K562 (cell line): ENCODE measurements around the gene TIMP3. TPM values are rescaled to one million over a fixed set of nuclear protein-coding genes. Genes with fewer than 3 reads are reported as not detected.

Experiments
- ATAC-seq: fragments of 200-7000 bp; cut with Tn5 transposase; 3 replicates; pipeline ENCODE4 v1.9.1; 2020; ENCODE audit warnings: moderate library complexity
- BruUV-seq: library from RNA; stranded (reverse); fragments of 400-500 nt; replicated peaks from 2 replicates; lab custom pipeline; 2021; lab: Mats Ljungman, UMichigan
- CTCF ChIA-PET: fragments of 300-600 bp; formaldehyde crosslinking; extraction: SDS; loops from one replicate; lab custom pipeline; 2021; ENCODE audit warnings: low intra/inter-chr PET ratio; lab: Yijun Ruan, JAX
- POLR2A ChIA-PET: fragments of 300-600, 350-650 bp; sonication (Branson Sonifier 250); formaldehyde crosslinking; extraction: SDS; loops from one replicate; lab custom pipeline; 2021; ENCODE audit warnings: antibody characterized with exemption, inconsistent platforms; lab: Yijun Ruan, JAX
- DNase-seq, 4 experiments: peaks; one replicate each; pipeline versions ENCODE4 v3.0.0 to v3.0.0-alpha.2; 2011 to 2018; ENCODE audit warnings: low spot score in 3 of 4, mixed read lengths in 3 of 4; ENCODE audit errors: extremely low read depth in 1 of 4
- FAIRE-seq: peaks from 2 replicates; lab custom pipeline; 2011; peaks lifted over from hg19 to GRCh38; lab: Jason Lieb, UNC
- H2AFZ ChIP-seq: 2 replicates; pipeline ENCODE4 v1.6.0; 2011; ENCODE audit warnings: low read depth, low read length, control low read depth, inconsistent platforms
- H3K27ac ChIP-seq: fragments of 200-600 bp; 3 replicates; pipeline ENCODE4 v1.8.0; 2011; ENCODE audit warnings: low read depth, mild to moderate bottlenecking, control low read depth, inconsistent platforms, low read length, moderate library complexity, mixed read lengths; ENCODE audit errors: extremely low read depth
- H3K27me3 ChIP-seq, 2 experiments: fragments of 300-600 bp in 1 of 2; 2 replicates in 1 of 2; 3 replicates in 1 of 2; pipeline versions ENCODE4 v1.6.0 to v1.8.0; 2011; ENCODE audit warnings: inconsistent platforms in 2 of 2, low read length in 2 of 2, mild to moderate bottlenecking in 1 of 2, mixed read lengths in 1 of 2, moderate library complexity in 1 of 2; ENCODE audit not compliant: control insufficient read depth in 2 of 2, insufficient read depth in 2 of 2
- H3K36me3 ChIP-seq: fragments of 300-600 bp; 3 replicates; pipeline ENCODE4 v1.8.0; 2011; ENCODE audit warnings: mild to moderate bottlenecking, low read length, inconsistent platforms; ENCODE audit not compliant: control insufficient read depth, insufficient read depth
- H3K4me1 ChIP-seq, 2 experiments: fragments of 200-600 bp in 1 of 2; replicated peaks in 1 of 2; 2 replicates in 1 of 2; 3 replicates in 1 of 2; pipeline versions ENCODE4 v1.5.1 to v1.8.0; 2011; ENCODE audit warnings: inconsistent platforms in 2 of 2, low read length in 2 of 2, mild to moderate bottlenecking in 1 of 2, mixed read lengths in 1 of 2, moderate library complexity in 1 of 2; ENCODE audit not compliant: control insufficient read depth in 2 of 2, insufficient read depth in 2 of 2
- H3K4me2 ChIP-seq: 2 replicates; pipeline ENCODE4 v1.6.1; 2011; ENCODE audit warnings: low read length, control low read depth, inconsistent platforms, mixed read lengths; ENCODE audit not compliant: insufficient read depth
- H3K4me3 ChIP-seq: fragments of 200-600 bp; sonication (generic), shearing (Covaris generic); 2 replicates; pipeline ENCODE4 v1.5.1; 2016; ENCODE audit warnings: control low read depth, inconsistent platforms
- H3K79me2 ChIP-seq: fragments of 200-600 bp; 3 replicates; pipeline ENCODE4 v1.8.0; 2011; ENCODE audit warnings: low read length, inconsistent platforms; ENCODE audit not compliant: control insufficient read depth, insufficient read depth
- H3K9ac ChIP-seq, 2 experiments: 2 replicates each; pipeline versions ENCODE4 v1.6.0 to v1.6.1; 2011; ENCODE audit warnings: low read depth in 2 of 2, low read length in 2 of 2, control low read depth in 1 of 2, inconsistent platforms in 1 of 2, mild to moderate bottlenecking in 1 of 2, mixed read lengths in 1 of 2; ENCODE audit not compliant: insufficient read depth in 1 of 2
- H3K9me1 ChIP-seq: one replicate; pipeline ENCODE4 v1.6.0; 2011; ENCODE audit warnings: inconsistent platforms, mild to moderate bottlenecking, low read length, moderate library complexity; ENCODE audit not compliant: control insufficient read depth, insufficient read depth
- H3K9me3 ChIP-seq: replicated peaks from 2 replicates; pipeline ENCODE4 v1.5.1; 2011; ENCODE audit warnings: low read depth, low read length, inconsistent platforms; ENCODE audit not compliant: control insufficient read depth, insufficient read depth
- H4K20me1 ChIP-seq: replicated peaks from 2 replicates; pipeline ENCODE4 v1.6.1; 2011; ENCODE audit warnings: low read length, inconsistent platforms, mixed read lengths; ENCODE audit not compliant: control insufficient read depth, insufficient read depth
- FOSL1 ChIP-seq: fragments of 200-800 bp; sonication (Bioruptor generic); conservative IDR thresholded peaks from 2 replicates; pipeline ENCODE4 v1.6.1; 2016; ENCODE audit warnings: missing genetic modification characterization, missing compliant biosample characterization
- TEAD4 ChIP-seq, 2 experiments: sonication (generic) in 1 of 2; formaldehyde crosslinking in 1 of 2; IDR thresholded peaks; 2 replicates each; pipeline versions ENCODE4 v1.6.1 to v1.8.0; 2012 to 2022; ENCODE audit warnings: borderline replicate concordance in 1 of 2, inconsistent platforms in 1 of 2, low read length in 1 of 2, mild to moderate bottlenecking in 1 of 2, missing genetic modification reagents in 1 of 2
- WGBS: fragments of 100-300 bp; shearing (Covaris generic); methylation state at CpG from one replicate; pipeline ENCODE4 v1.1.6; 2016; ENCODE audit warnings: low coverage, mixed read lengths; ENCODE audit not compliant: insufficient coverage; ENCODE audit errors: missing lambda C conversion rate; 5-methylcytosine and 5-hydroxymethylcytosine counted together
- in situ Hi-C: fragments of 300-500 bp; cut with MboI; formaldehyde crosslinking; loops from 4 replicates; pipeline ENCODE4 v1.15.0; 2018; ENCODE audit warnings: inconsistent platforms, mixed read lengths
- intact Hi-C: fragments of 100-400 bp; cut with micrococcal nuclease; formaldehyde crosslinking; loops from 2 replicates; pipeline ENCODE4 v1.14.2; 2022
- polyA plus RNA-seq, 8 experiments: library from polyadenylated mRNA; depleted of rRNA in 4 of 8; stranded (reverse) in 5 of 8; unstranded in 3 of 8; fragments of >200 nt; fragmentation: Nextera tagmentation in 2 of 8; fragmentation: Illumina TruSeq in 1 of 8; extraction: Ambion mirVana in 2 of 8; extraction: Trizol in 1 of 8; gene quantifications; 2 replicates each; pipeline versions ENCODE4 v1.2.1 to v1.2.3, GENCODE V29; 2011 to 2014; ENCODE audit warnings: inconsistent platforms in 1 of 8, missing spikeins in 1 of 8
- total RNA-seq, 7 experiments: library from RNA; depleted of rRNA in 6 of 7; stranded (reverse); fragments of >200 nt in 6 of 7; fragmentation: Illumina TruSeq in 2 of 7; extraction: Trizol in 2 of 7; gene quantifications; 2 replicates each; pipeline versions ENCODE4 v1.2.1 to v1.2.3, GENCODE V29; 2011 to 2021; ENCODE audit warnings: low replicate concordance in 1 of 7
- TF ChIP-seq, protein P1 (sequence below): fragments of 200-800 bp; sonication (Bioruptor generic); IDR thresholded peaks from 2 replicates; pipeline ENCODE4 v1.6.1; 2016; ENCODE audit warnings: missing genetic modification characterization, missing compliant biosample characterization
- TF ChIP-seq, protein P2 (sequence below), 2 experiments: fragments of 250-450 bp in 1 of 2; fragments of 450-650 bp in 1 of 2; sonication (Bioruptor Pico) in 1 of 2; IDR thresholded peaks; 2 replicates each; pipeline versions ENCODE4 v1.6.1 to v1.8.0; 2016 to 2021; ENCODE audit warnings: mild to moderate bottlenecking in 2 of 2, moderate library complexity in 2 of 2, missing compliant biosample characterization in 1 of 2, missing genetic modification characterization in 1 of 2

TIMP3 gene
- total and polyA plus RNA-seq, 9 of the 15 experiments (the other 6 are each of a cell fraction or from before 2014, with no cell fraction given) = 0.07 to 0.73 (median 0.18) TPM

DNA sequence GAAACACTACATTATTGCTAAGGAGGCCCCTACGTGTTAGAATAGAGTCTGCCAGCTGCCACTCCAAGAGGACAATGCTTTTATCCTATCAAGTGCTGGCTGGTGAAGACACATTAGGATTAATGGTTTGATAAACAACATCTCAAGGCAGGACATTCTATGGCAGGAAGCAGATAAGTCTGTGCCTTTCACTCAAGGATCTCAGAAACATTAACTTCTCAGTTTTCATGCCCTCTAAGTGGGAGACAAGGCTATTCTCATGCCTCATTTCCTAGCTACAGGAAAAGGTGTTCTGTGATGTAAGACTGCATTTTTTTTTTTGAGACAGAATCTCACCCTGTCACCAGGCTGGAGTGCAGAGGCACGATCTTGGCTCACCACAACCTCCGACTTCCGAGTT lies 23.5 kb upstream of the TIMP3 start (continued):
- TF ChIP-seq, protein P1, sequence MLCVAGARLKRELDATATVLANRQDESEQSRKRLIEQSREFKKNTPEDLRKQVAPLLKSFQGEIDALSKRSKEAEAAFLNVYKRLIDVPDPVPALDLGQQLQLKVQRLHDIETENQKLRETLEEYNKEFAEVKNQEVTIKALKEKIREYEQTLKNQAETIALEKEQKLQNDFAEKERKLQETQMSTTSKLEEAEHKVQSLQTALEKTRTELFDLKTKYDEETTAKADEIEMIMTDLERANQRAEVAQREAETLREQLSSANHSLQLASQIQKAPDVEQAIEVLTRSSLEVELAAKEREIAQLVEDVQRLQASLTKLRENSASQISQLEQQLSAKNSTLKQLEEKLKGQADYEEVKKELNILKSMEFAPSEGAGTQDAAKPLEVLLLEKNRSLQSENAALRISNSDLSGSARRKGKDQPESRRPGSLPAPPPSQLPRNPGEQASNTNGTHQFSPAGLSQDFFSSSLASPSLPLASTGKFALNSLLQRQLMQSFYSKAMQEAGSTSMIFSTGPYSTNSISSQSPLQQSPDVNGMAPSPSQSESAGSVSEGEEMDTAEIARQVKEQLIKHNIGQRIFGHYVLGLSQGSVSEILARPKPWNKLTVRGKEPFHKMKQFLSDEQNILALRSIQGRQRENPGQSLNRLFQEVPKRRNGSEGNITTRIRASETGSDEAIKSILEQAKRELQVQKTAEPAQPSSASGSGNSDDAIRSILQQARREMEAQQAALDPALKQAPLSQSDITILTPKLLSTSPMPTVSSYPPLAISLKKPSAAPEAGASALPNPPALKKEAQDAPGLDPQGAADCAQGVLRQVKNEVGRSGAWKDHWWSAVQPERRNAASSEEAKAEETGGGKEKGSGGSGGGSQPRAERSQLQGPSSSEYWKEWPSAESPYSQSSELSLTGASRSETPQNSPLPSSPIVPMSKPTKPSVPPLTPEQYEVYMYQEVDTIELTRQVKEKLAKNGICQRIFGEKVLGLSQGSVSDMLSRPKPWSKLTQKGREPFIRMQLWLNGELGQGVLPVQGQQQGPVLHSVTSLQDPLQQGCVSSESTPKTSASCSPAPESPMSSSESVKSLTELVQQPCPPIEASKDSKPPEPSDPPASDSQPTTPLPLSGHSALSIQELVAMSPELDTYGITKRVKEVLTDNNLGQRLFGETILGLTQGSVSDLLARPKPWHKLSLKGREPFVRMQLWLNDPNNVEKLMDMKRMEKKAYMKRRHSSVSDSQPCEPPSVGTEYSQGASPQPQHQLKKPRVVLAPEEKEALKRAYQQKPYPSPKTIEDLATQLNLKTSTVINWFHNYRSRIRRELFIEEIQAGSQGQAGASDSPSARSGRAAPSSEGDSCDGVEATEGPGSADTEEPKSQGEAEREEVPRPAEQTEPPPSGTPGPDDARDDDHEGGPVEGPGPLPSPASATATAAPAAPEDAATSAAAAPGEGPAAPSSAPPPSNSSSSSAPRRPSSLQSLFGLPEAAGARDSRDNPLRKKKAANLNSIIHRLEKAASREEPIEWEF (CRISPR knock-in tag) = no peak

DNA sequence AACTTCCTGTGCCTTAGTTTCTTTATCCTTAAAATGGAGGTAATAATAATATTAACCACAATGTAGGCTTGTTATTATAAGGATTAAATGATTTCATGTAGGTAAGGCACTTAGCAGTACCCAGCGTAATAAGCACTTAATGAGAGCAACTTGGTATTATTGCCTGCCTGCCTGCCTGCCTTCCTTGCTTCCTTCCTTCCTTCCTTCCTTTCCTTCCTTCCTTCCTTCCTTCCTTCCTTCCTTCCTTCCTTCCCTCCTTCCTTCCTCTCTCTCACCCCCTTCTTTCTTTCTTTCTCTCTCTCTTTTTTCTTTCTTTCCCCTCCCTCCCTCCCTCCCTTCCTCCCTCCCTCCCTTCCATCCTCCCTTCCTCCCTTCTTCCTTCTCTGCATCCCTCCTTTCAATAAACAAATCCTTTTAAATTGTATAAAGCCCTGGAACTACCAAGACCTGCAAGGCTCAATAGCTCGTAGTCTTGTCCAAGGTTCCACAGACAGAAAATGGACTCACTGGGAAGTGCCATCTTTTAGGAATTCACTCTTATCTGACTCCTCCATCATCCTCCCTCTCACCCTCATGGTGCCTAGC lies 20.7 kb upstream of the TIMP3 start:
- in situ Hi-C loops (no loop called here), intact Hi-C loops (no loop called here)
- Histone ChIP-seq H3K9ac (no peak overlapping the region), H3K9me3 (no peaks in the 10 kb centered on the region), H3K36me3 (no peaks in the 10 kb centered on the region), H3K4me2 (no peak overlapping the region), H3K9me1 (no peaks in the 10 kb centered on the region), H4K20me1 (no peaks in the 10 kb centered on the region), H2AFZ (no peak overlapping the region), H3K79me2 (no peaks in the 10 kb centered on the region), H3K27ac (no peak overlapping the region)
- no TSS peak for BruUV-seq
- CTCF ChIA-PET = no interaction called here
- POLR2A ChIA-PET = no interaction called here
- ATAC-seq (no peak), FAIRE-seq (no peak)
- TF ChIP-seq, protein P2, sequence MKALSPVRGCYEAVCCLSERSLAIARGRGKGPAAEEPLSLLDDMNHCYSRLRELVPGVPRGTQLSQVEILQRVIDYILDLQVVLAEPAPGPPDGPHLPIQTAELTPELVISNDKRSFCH (CRISPR knock-in tag; IDR thresholded peaks at IDR 0.05) = no peak
- TF ChIP-seq, protein P2 (tag; IDR thresholded peaks at IDR 0.05) = no peak
- TF ChIP-seq FOSL1 (tag) (no peak), TEAD4 (IDR thresholded peaks at IDR 0.05; ENCODE audit: low read length) (no peak), TEAD4 (CRISPR knock-in tag; IDR thresholded peaks at IDR 0.05; ENCODE audit: borderline replicate concordance) (no peak)
- TF ChIP-seq, all 486 proteins: peak for 0
- H3K27me3 ChIP-seq = peaks cover 2 to 4% of the 10 kb centered on the region in 2 experiments; a peak in 2 of 5 replicates
- 5% methylated on average over 2 of the region's 2 CpGs for WGBS
- no peak overlapping the region for H3K4me3 ChIP-seq
- no peaks in the 10 kb centered on the region for H3K4me1 ChIP-seq
- DNase-seq = no peak
